Cardiac muscle cell (in vitro differentiated cells and primary cell): Measurements from ENCODE around the gene NUTM1. TPM values are rescaled to one million over a fixed set of nuclear protein-coding genes. Genes with fewer than 3 reads are reported as not detected.
A peak's percentile ranks its signal among the peaks of the same experiment; 100 is the strongest.
"Not testable (repeated sequence)": the region's sequence is repeated elsewhere in the genome, so short reads cannot be mapped to it uniquely, and the experiment has no call there.

ENCODE experiments used
- DNase-seq, 2 donors: peaks; one replicate each; pipeline versions ENCODE4 v3.0.0 to v3.0.0-alpha.2; 2010 to 2017; ENCODE audit warnings: low read depth in 1 of 2, low spot score in 1 of 2
- H3K27ac ChIP-seq: fragments of 200-600 bp; sonication (generic); 2 replicates; pipeline ENCODE4 v1.5.1; 2016
- H3K27me3 ChIP-seq: fragments of 200-600 bp; sonication (generic); 2 replicates; pipeline ENCODE4 v1.6.0; 2016; ENCODE audit warnings: control low read depth
- H3K36me3 ChIP-seq: fragments of 200-600 bp; sonication (generic); 2 replicates; pipeline ENCODE4 v1.5.1; 2016; ENCODE audit warnings: control low read depth
- H3K4me1 ChIP-seq: fragments of 200-600 bp; sonication (generic); 2 replicates; pipeline ENCODE4 v1.8.1; 2017; ENCODE audit warnings: low read depth, mild to moderate bottlenecking, mixed run types
- H3K4me3 ChIP-seq: fragments of 200-600 bp; sonication (generic); 2 replicates; pipeline ENCODE4 v1.5.1; 2016; ENCODE audit warnings: mild to moderate bottlenecking
- H3K9me3 ChIP-seq: fragments of 200-600 bp; sonication (generic); 2 replicates; pipeline ENCODE4 v1.5.1; 2017; ENCODE audit warnings: low read depth, mild to moderate bottlenecking, control low read depth
- polyA plus RNA-seq: library from polyadenylated mRNA; unstranded; fragments of >200 nt; fragmentation: Nextera tagmentation; extraction: Ambion mirVana; gene quantifications from 2 replicates; pipeline ENCODE4 v1.2.1, GENCODE V29; 2016
- total RNA-seq: library from RNA; depleted of rRNA; stranded (reverse); fragments of >200 nt; gene quantifications from 2 replicates; pipeline ENCODE4 v1.2.3, GENCODE V29; 2016
- TF ChIP-seq, protein P1 (sequence below): IDR thresholded peaks from 2 replicates; pipeline ENCODE4 v1.5.1; 2012; ENCODE audit warnings: low read depth, mild to moderate bottlenecking, low read length

The NUTM1 gene
- total and polyA plus RNA-seq, 2 experiments from 2014 or later, result 0.15 to 0.32 TPM

DNA sequence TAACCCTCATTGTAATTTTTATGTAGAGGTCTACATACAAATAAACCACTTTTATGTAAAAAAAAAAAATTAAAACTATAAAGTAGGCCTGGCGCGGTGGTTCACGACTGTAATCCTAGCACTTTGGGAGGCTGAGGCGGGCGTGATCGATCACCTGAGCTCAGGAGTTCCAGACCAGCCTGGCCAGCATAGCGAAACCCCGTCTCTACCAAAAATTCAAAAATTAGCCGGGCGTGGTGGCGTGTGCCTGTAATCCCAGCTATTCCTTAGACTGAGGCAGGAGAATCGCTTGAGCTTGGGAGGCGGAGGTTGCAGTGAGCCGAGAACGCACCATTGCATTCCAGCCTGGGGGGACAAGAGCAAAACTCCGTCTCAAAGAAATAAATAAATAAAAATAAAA, 4.8 kb upstream of the NUTM1 start:
- H3K27ac ChIP-seq, result no peak overlapping the region
- H3K4me1 ChIP-seq, result peaks cover 22% of the 10 kb centered on the region
- no peak for DNase-seq
- H3K36me3 ChIP-seq, result no peaks in the 10 kb centered on the region
- H3K9me3 ChIP-seq, result no peaks in the 10 kb centered on the region
- TF ChIP-seq, protein P1, sequence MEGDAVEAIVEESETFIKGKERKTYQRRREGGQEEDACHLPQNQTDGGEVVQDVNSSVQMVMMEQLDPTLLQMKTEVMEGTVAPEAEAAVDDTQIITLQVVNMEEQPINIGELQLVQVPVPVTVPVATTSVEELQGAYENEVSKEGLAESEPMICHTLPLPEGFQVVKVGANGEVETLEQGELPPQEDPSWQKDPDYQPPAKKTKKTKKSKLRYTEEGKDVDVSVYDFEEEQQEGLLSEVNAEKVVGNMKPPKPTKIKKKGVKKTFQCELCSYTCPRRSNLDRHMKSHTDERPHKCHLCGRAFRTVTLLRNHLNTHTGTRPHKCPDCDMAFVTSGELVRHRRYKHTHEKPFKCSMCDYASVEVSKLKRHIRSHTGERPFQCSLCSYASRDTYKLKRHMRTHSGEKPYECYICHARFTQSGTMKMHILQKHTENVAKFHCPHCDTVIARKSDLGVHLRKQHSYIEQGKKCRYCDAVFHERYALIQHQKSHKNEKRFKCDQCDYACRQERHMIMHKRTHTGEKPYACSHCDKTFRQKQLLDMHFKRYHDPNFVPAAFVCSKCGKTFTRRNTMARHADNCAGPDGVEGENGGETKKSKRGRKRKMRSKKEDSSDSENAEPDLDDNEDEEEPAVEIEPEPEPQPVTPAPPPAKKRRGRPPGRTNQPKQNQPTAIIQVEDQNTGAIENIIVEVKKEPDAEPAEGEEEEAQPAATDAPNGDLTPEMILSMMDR, result no peak
- peak overlapping the region; percentile 92 for H3K4me3 ChIP-seq
- no peaks in the 10 kb centered on the region for H3K27me3 ChIP-seq

DNA sequence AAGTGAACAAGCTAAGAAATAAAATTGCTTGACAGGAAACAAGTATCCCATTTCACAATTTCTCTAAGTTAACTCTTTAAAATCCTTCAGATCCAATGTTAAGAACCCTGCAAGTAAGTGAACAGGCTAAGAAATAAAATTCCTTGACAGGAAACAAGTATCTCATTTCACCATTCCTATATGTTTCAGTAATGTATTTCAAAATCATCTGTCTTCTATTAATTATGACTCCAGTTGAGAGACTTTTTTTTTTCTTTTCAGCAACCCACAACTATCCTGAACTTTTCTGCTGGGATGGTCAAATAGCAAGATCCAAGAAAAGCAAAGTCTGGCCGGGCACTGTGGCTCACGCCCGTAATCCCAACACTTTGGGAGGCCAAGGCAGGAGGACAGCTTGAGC, 3.2 kb upstream of the NUTM1 start:
- Histone ChIP-seq H3K27me3 (no peaks in the 10 kb centered on the region), H3K4me3 (no peak overlapping the region), H3K9me3 (no peaks in the 10 kb centered on the region), H3K36me3 (no peaks in the 10 kb centered on the region), H3K27ac (no peak overlapping the region), H3K4me1 (peaks cover 12% of the 10 kb centered on the region)
- TF ChIP-seq, protein P1, result no peak
- DNase-seq, result no peak

DNA sequence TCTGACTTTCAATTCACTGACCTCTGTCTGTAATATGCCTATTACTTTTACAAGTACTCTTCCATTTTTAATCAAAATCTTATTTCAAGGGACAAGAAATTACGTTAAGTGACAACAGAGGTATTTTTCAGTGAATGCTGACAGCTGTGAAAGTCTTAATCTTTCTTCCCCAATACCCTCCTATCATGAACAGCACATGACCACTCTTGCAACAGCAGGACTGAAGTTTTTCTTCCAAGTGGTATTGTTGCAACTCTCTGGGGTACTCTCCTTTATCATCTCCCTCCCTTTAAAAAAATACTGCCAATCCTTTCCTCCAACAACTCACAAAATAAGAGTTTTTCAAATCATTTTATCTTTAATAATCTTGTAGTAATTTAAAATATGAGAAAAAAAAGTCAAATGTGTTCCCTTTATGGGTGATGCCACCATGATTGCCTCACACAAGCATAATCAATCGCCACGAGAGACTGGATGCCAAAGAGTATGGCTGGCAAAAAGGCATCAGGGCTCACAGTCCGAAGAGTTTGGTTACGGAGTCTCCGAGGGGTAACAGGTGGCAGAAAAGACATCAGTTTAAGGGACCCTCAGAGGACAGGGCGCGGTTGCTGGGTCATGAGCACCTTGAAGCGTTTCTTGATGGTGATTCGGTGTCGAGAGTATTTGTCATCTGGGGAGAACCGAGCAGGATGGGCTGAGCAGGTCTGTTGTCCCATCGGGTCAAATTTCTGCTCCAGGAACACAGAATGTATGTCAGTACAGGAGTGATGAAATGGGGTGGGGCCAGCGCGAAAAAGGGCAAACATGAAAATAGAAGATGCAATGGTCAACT, 1.5 kb upstream of the NUTM1 start:
- no peaks in the 10 kb centered on the region for H3K36me3 ChIP-seq
- H3K9me3 ChIP-seq, result no peaks in the 10 kb centered on the region
- no peaks in the 10 kb centered on the region for H3K27me3 ChIP-seq
- peaks cover 5% of the 10 kb centered on the region for H3K4me1 ChIP-seq
- no peak overlapping the region for H3K27ac ChIP-seq
- DNase-seq, result no peak
- TF ChIP-seq, protein P1, result no peak
- peak overlapping the region; percentile 85 for H3K4me3 ChIP-seq

DNA sequence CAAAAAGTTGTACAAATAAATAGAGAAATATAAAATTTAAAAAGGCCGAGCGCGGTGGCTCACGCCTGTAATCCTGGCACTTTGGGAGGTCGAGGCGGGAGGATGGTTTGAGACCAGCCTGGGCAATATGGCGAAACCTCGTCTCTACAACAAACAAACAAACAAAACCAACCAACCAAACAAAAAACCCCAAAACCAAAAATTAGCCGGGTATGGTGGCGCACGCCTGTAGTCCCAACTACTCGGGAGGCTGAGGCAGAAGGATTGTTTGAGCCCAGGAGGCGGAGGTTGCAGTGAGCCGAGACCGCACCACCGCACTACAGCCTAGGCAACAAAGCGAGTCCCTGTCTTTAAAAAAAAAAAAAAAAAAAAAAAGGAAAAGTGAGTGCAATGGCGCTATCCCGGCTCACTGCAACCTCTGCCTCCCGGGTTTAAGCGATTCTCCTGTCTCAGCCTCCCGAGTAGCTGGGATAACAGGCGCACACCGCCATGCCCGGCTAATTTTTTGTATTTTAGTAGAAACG, 840 bp upstream of the NUTM1 start:
- H3K4me1 ChIP-seq, DNase-seq, H3K36me3 ChIP-seq, H3K27me3 ChIP-seq, H3K9me3 ChIP-seq: not testable (repeated sequence)
- Histone ChIP-seq H3K27ac (peak overlapping the region; percentile 89), H3K4me3 (peak overlapping the region; percentile 85)

DNA sequence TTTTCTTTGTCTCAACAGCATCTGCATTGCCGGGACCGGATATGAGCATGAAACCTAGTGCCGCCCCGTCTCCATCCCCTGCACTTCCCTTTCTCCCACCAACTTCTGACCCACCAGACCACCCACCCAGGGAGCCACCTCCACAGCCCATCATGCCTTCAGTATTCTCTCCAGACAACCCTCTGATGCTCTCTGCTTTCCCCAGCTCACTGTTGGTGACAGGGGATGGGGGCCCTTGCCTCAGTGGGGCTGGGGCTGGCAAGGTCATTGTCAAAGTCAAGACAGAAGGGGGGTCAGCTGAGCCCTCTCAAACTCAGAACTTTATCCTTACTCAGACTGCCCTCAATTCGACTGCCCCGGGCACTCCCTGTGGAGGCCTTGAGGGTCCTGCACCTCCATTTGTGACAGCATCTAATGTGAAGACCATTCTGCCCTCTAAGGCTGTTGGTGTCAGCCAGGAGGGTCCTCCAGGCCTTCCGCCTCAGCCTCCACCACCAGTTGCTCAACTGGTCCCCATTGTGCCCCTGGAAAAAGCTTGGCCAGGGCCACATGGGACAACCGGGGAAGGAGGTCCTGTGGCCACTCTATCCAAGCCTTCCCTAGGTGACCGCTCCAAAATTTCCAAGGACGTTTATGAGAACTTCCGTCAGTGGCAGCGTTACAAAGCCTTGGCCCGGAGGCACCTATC, 5.0 kb downstream of the NUTM1 start:
- Histone ChIP-seq H3K36me3 (no peaks in the 10 kb centered on the region), H3K9me3 (no peaks in the 10 kb centered on the region), H3K4me3 (no peak overlapping the region), H3K4me1 (peaks cover 19% of the 10 kb centered on the region), H3K27me3 (no peaks in the 10 kb centered on the region), H3K27ac (no peak overlapping the region)
- TF ChIP-seq, protein P1, result no peak
- no peak for DNase-seq
